OCI-LY1 (cell line): Measurements from ENCODE around the gene TNPO2.
"Not testable (repeated sequence)": the region's sequence is repeated elsewhere in the genome, so short reads cannot be mapped to it uniquely, and the experiment has no call there.

ENCODE experiments used
- H2AFZ ChIP-seq: fragments of 200-600 bp; sonication (generic), shearing (Covaris generic); 2 replicates; pipeline ENCODE4 v1.6.0; 2014; ENCODE audit warnings: antibody characterized with exemption, mild to moderate bottlenecking, low read length
- H3F3A ChIP-seq: fragments of 200-600 bp; sonication (generic), shearing (Covaris generic); 2 replicates; pipeline ENCODE4 v1.6.0; 2014; ENCODE audit warnings: mild to moderate bottlenecking, antibody characterized with exemption, low read length, moderate library complexity; ENCODE audit not compliant: insufficient read depth
- H3K27ac ChIP-seq: fragments of 200-600 bp; sonication (generic); 2 replicates; pipeline ENCODE4 v1.5.1; 2014; ENCODE audit warnings: low read length, mixed run types, mild to moderate bottlenecking, low read depth; ENCODE audit not compliant: poor library complexity, severe bottlenecking
- H3K27me3 ChIP-seq: fragments of 200-600 bp; sonication (generic); 2 replicates; pipeline ENCODE4 v1.6.0; 2014; ENCODE audit warnings: antibody characterized with exemption, mild to moderate bottlenecking, low read length, moderate library complexity; ENCODE audit not compliant: insufficient read depth
- H3K36me3 ChIP-seq: fragments of 200-600 bp; sonication (generic); 2 replicates; pipeline ENCODE4 v1.6.1; 2014; ENCODE audit warnings: mild to moderate bottlenecking, antibody characterized with exemption, low read length, moderate library complexity, mixed read lengths; ENCODE audit not compliant: insufficient read depth
- H3K4me1 ChIP-seq: fragments of 200-600 bp; sonication (generic); 2 replicates; pipeline ENCODE4 v1.5.1; 2014; ENCODE audit warnings: mild to moderate bottlenecking, low read length, moderate library complexity; ENCODE audit not compliant: insufficient read depth, severe bottlenecking
- H3K4me2 ChIP-seq: fragments of 200-600 bp; sonication (generic), shearing (Covaris generic); 2 replicates; pipeline ENCODE4 v1.6.1; 2014; ENCODE audit warnings: low read length
- H3K4me3 ChIP-seq: fragments of 200-600 bp; sonication (generic); 2 replicates; pipeline ENCODE4 v1.5.1; 2014; ENCODE audit warnings: low read length, low read depth, mild to moderate bottlenecking, mixed read lengths; ENCODE audit not compliant: poor library complexity, severe bottlenecking
- H3K79me2 ChIP-seq: fragments of 200-600 bp; shearing (Covaris generic); 2 replicates; pipeline ENCODE4 v1.6.1; 2016; ENCODE audit warnings: mixed run types, low read length, mixed read lengths; ENCODE audit not compliant: insufficient read depth
- H3K9ac ChIP-seq: fragments of 200-600 bp; sonication (generic), shearing (Covaris generic); 2 replicates; pipeline ENCODE4 v1.6.1; 2014; ENCODE audit warnings: mild to moderate bottlenecking, low read length, mixed read lengths
- H3K9me2 ChIP-seq: fragments of 200-600 bp; sonication (generic), shearing (Covaris generic); 2 replicates; pipeline ENCODE4 v1.6.1; 2014; ENCODE audit warnings: low read depth, mild to moderate bottlenecking, low read length, mixed read lengths
- H3K9me3 ChIP-seq: fragments of 200-600 bp; shearing (Covaris generic); 2 replicates; pipeline ENCODE4 v1.6.1; 2014; ENCODE audit warnings: low read length, mixed read lengths
- H4K20me1 ChIP-seq: fragments of 200-600 bp; sonication (generic), shearing (Covaris generic); 2 replicates; pipeline ENCODE4 v1.6.0; 2016; ENCODE audit warnings: mild to moderate bottlenecking, low read length; ENCODE audit not compliant: insufficient read depth
- CTCF ChIP-seq: fragments of 200-600 bp; sonication (generic), shearing (Covaris generic); IDR thresholded peaks from 2 replicates; pipeline ENCODE4 v1.5.1; 2017; ENCODE audit warnings: mild to moderate bottlenecking, antibody characterized with exemption, low read length, moderate library complexity, mixed read lengths
- EZH2 ChIP-seq: fragments of 200-600 bp; sonication (generic), shearing (Covaris generic); IDR thresholded peaks from 2 replicates; pipeline ENCODE4 v1.8.0; 2017; ENCODE audit warnings: borderline replicate concordance, mixed run types, mild to moderate bottlenecking, antibody characterized with exemption, low read length, moderate library complexity, mixed read lengths

TNPO2 gene

GRCh38 chr19:12727745-12728433 is 4.2 kb upstream of the TNPO2 start:
- Histone ChIP-seq H3K79me2 (peaks cover 23% of the 10 kb centered on the region), H3K4me2 (no peak overlapping the region), H4K20me1 (no peaks in the 10 kb centered on the region), H3K27me3 (no peaks in the 10 kb centered on the region), H3K4me1 (peaks cover 32% of the 10 kb centered on the region), H3K9me2 (no peaks in the 10 kb centered on the region), H2AFZ (no peak overlapping the region), H3K27ac (no peak overlapping the region), H3F3A (peaks cover 7% of the 10 kb centered on the region), H3K9ac (no peak overlapping the region), H3K9me3 (no peaks in the 10 kb centered on the region), H3K4me3 (no peak overlapping the region), H3K36me3 (peaks cover 53% of the 10 kb centered on the region)
- TF ChIP-seq CTCF (no peak), EZH2 (no peak)

- peak overlapping the region; percentile 83 for H3K27ac ChIP-seq
- H2AFZ ChIP-seq = no peak overlapping the region
- H3F3A ChIP-seq = peaks cover 7% of the 10 kb centered on the region
- peaks cover 22% of the 10 kb centered on the region for H3K4me1 ChIP-seq
- no peaks in the 10 kb centered on the region for H3K9me2 ChIP-seq
- no peak overlapping the region; the same call in 1 of the 2 replicates for H3K4me2 ChIP-seq
- TF ChIP-seq EZH2 (no peak), CTCF (no peak)
- H3K9ac ChIP-seq = peak overlapping the region; percentile 8; the same call in 1 of the 2 replicates
- H3K9me3 ChIP-seq = no peaks in the 10 kb centered on the region
- H3K4me3 ChIP-seq = no peak overlapping the region
- peaks cover 46% of the 10 kb centered on the region for H3K36me3 ChIP-seq
- H3K79me2 ChIP-seq = peaks cover 21% of the 10 kb centered on the region
- no peaks in the 10 kb centered on the region for H4K20me1 ChIP-seq
- H3K27me3 ChIP-seq = no peaks in the 10 kb centered on the region
These were observed 3.2 kb upstream of the TNPO2 start for GRCh38 chr19:12726988-12727316.

- not testable (repeated sequence) for H3K9me3 ChIP-seq, H3K4me3 ChIP-seq, H3K27me3 ChIP-seq, H3K9me2 ChIP-seq, H3F3A ChIP-seq, H2AFZ ChIP-seq, H4K20me1 ChIP-seq, H3K9ac ChIP-seq, H3K4me2 ChIP-seq
- H3K36me3 ChIP-seq = peaks cover 35% of the 10 kb centered on the region
- H3K4me1 ChIP-seq = peaks cover 28% of the 10 kb centered on the region
- peaks cover 29% of the 10 kb centered on the region for H3K79me2 ChIP-seq
- peak overlapping the region; percentile 83 for H3K27ac ChIP-seq
These were observed 1.9 kb upstream of the TNPO2 start for GRCh38 chr19:12725612-12726011.

GRCh38 chr19:12723381-12723640 is 421 bp downstream of the TNPO2 start:
- no peaks in the 10 kb centered on the region for H3K27me3 ChIP-seq
- peak overlapping the region; percentile 78 for H3K27ac ChIP-seq
- H3K4me2 ChIP-seq = peak overlapping the region; percentile 90
- H3K36me3 ChIP-seq = peaks cover 32% of the 10 kb centered on the region
- H3K4me3 ChIP-seq = peak overlapping the region; percentile 73
- H4K20me1 ChIP-seq = no peaks in the 10 kb centered on the region
- H3K4me1 ChIP-seq = peaks cover 33% of the 10 kb centered on the region
- H3K79me2 ChIP-seq = peaks cover 51% of the 10 kb centered on the region
- H3K9me3 ChIP-seq = no peaks in the 10 kb centered on the region
- TF ChIP-seq EZH2 = no peak
- no peak for TF ChIP-seq CTCF
- peaks cover 7% of the 10 kb centered on the region for H3F3A ChIP-seq
- H3K9ac ChIP-seq = peak overlapping the region; percentile 90
- H2AFZ ChIP-seq = no peak overlapping the region
- H3K9me2 ChIP-seq = no peaks in the 10 kb centered on the region
